ENCODE results near the gene ZNF462.

ZNF462 gene

GRCh38 chr9:106945727-106946660 is 83.0 kb downstream of the ZNF462 start:
- 95 to 100% methylated on average over 3 to 5 of the region's 5 CpGs for WGBS, 2 experiments (ENCODE audit: insufficient coverage in 2 of 2)
- peaks cover 74% of the 10 kb centered on the region for H3K36me3 ChIP-seq (ENCODE audit: control insufficient read depth, insufficient read depth, low read length)
- H3K4me1 ChIP-seq (ENCODE audit: control insufficient read depth, insufficient read depth, low read length, poor library complexity, severe bottlenecking): no peaks in the 10 kb centered on the region
- H3K27ac ChIP-seq (ENCODE audit: low read depth, low read length, severe bottlenecking): peak overlapping the region; percentile 42
- H3K9me3 ChIP-seq (ENCODE audit: control insufficient read depth, low read length): no peaks in the 10 kb centered on the region
- no peak overlapping the region for H3K4me3 ChIP-seq (ENCODE audit: extremely low read depth, insufficient read depth, low read length, poor library complexity, severe bottlenecking)

- Histone ChIP-seq H3K36me3 (ENCODE audit: control insufficient read depth, insufficient read depth, low read length) (peaks cover 73% of the 10 kb centered on the region), H3K4me1 (ENCODE audit: control insufficient read depth, insufficient read depth, low read length, poor library complexity, severe bottlenecking) (no peaks in the 10 kb centered on the region), H3K9me3 (ENCODE audit: control insufficient read depth, low read length) (no peaks in the 10 kb centered on the region), H3K27ac (ENCODE audit: low read depth, low read length, severe bottlenecking) (no peak overlapping the region), H3K4me3 (ENCODE audit: extremely low read depth, insufficient read depth, low read length, poor library complexity, severe bottlenecking) (no peak overlapping the region)
- WGBS, 2 experiments (ENCODE audit: insufficient coverage in 2 of 2): 97 to 98% methylated on average over 6 of the region's 8 CpGs
These were observed 84.3 kb downstream of the ZNF462 start for GRCh38 chr9:106947106-106947900.

GRCh38 chr9:106953174-106953573 is 90.2 kb downstream of the ZNF462 start:
- Histone ChIP-seq H3K4me1 (ENCODE audit: control insufficient read depth, insufficient read depth, low read length, poor library complexity, severe bottlenecking) (no peaks in the 10 kb centered on the region), H3K9me3 (ENCODE audit: control insufficient read depth, low read length) (no peaks in the 10 kb centered on the region), H3K27ac (ENCODE audit: low read depth, low read length, severe bottlenecking) (no peak overlapping the region), H3K36me3 (ENCODE audit: control insufficient read depth, insufficient read depth, low read length) (peaks cover 91% of the 10 kb centered on the region), H3K4me3 (ENCODE audit: extremely low read depth, insufficient read depth, low read length, poor library complexity, severe bottlenecking) (no peak overlapping the region)
- 96 to 100% methylated on average over 2 to 3 of the region's 3 CpGs for WGBS, 2 experiments (ENCODE audit: insufficient coverage in 2 of 2)

GRCh38 chr9:106954558-106954957 is 91.6 kb downstream of the ZNF462 start:
- no peak overlapping the region for H3K4me3 ChIP-seq (ENCODE audit: extremely low read depth, insufficient read depth, low read length, poor library complexity, severe bottlenecking)
- H3K36me3 ChIP-seq (ENCODE audit: control insufficient read depth, insufficient read depth, low read length): peaks cover 95% of the 10 kb centered on the region
- no peaks in the 10 kb centered on the region for H3K4me1 ChIP-seq (ENCODE audit: control insufficient read depth, insufficient read depth, low read length, poor library complexity, severe bottlenecking)
- WGBS, 2 experiments (ENCODE audit: insufficient coverage in 2 of 2): 88 to 100% methylated on average over 1 of the region's 1 CpG
- no peak overlapping the region for H3K27ac ChIP-seq (ENCODE audit: low read depth, low read length, severe bottlenecking)
- no peaks in the 10 kb centered on the region for H3K9me3 ChIP-seq (ENCODE audit: control insufficient read depth, low read length)

- H3K27ac ChIP-seq (ENCODE audit: low read depth, low read length, severe bottlenecking): no peak overlapping the region
- no peaks in the 10 kb centered on the region for H3K9me3 ChIP-seq (ENCODE audit: control insufficient read depth, low read length)
- no peak overlapping the region for H3K4me3 ChIP-seq (ENCODE audit: extremely low read depth, insufficient read depth, low read length, poor library complexity, severe bottlenecking)
- H3K36me3 ChIP-seq (ENCODE audit: control insufficient read depth, insufficient read depth, low read length): peaks cover 95% of the 10 kb centered on the region
- H3K4me1 ChIP-seq (ENCODE audit: control insufficient read depth, insufficient read depth, low read length, poor library complexity, severe bottlenecking): no peaks in the 10 kb centered on the region
- WGBS, 2 experiments (ENCODE audit: insufficient coverage in 2 of 2): 90 to 100% methylated on average over 1 to 2 of the region's 3 CpGs
These were observed 92.2 kb downstream of the ZNF462 start for GRCh38 chr9:106954974-106955850.

- H3K36me3 ChIP-seq (ENCODE audit: control insufficient read depth, insufficient read depth, low read length): peaks cover 96% of the 10 kb centered on the region
These were observed 94.0 kb downstream of the ZNF462 start for GRCh38 chr9:106956971-106957370.

GRCh38 chr9:106958955-106959657 is 96.1 kb downstream of the ZNF462 start:
- Histone ChIP-seq H3K4me1 (ENCODE audit: control insufficient read depth, insufficient read depth, low read length, poor library complexity, severe bottlenecking) (no peaks in the 10 kb centered on the region), H3K36me3 (ENCODE audit: control insufficient read depth, insufficient read depth, low read length) (peaks cover 95% of the 10 kb centered on the region), H3K27ac (ENCODE audit: low read depth, low read length, severe bottlenecking) (no peak overlapping the region), H3K4me3 (ENCODE audit: extremely low read depth, insufficient read depth, low read length, poor library complexity, severe bottlenecking) (no peak overlapping the region), H3K9me3 (ENCODE audit: control insufficient read depth, low read length) (no peaks in the 10 kb centered on the region)

More at GRCh38 chr9:106956971-106957370, 94.0 kb downstream of the ZNF462 start:
- H3K4me3 ChIP-seq (ENCODE audit: extremely low read depth, insufficient read depth, low read length, poor library complexity, severe bottlenecking): no peak overlapping the region
- no peaks in the 10 kb centered on the region for H3K9me3 ChIP-seq (ENCODE audit: control insufficient read depth, low read length)
- H3K4me1 ChIP-seq (ENCODE audit: control insufficient read depth, insufficient read depth, low read length, poor library complexity, severe bottlenecking): no peaks in the 10 kb centered on the region
- 98 to 100% methylated on average over 2 to 3 of the region's 5 CpGs for WGBS, 2 experiments (ENCODE audit: insufficient coverage in 2 of 2)
- H3K27ac ChIP-seq (ENCODE audit: low read depth, low read length, severe bottlenecking): no peak overlapping the region

- Histone ChIP-seq H3K9me3 (ENCODE audit: control insufficient read depth, low read length) (no peaks in the 10 kb centered on the region), H3K4me3 (ENCODE audit: extremely low read depth, insufficient read depth, low read length, poor library complexity, severe bottlenecking) (no peak overlapping the region), H3K27ac (ENCODE audit: low read depth, low read length, severe bottlenecking) (peak overlapping the region; percentile 4), H3K4me1 (ENCODE audit: control insufficient read depth, insufficient read depth, low read length, poor library complexity, severe bottlenecking) (no peaks in the 10 kb centered on the region), H3K36me3 (ENCODE audit: control insufficient read depth, insufficient read depth, low read length) (peaks cover 96% of the 10 kb centered on the region)
- WGBS, 2 experiments (ENCODE audit: insufficient coverage in 2 of 2): 85 to 88% methylated on average over 2 of the region's 5 CpGs
These were observed 97.3 kb downstream of the ZNF462 start for GRCh38 chr9:106960258-106960657.

GRCh38 chr9:106961623-106962022 is 98.7 kb downstream of the ZNF462 start:
- no peaks in the 10 kb centered on the region for H3K9me3 ChIP-seq (ENCODE audit: control insufficient read depth, low read length)
- 86 to 100% methylated on average over 2 of the region's 2 CpGs for WGBS, 2 experiments (ENCODE audit: insufficient coverage in 2 of 2)
- H3K27ac ChIP-seq (ENCODE audit: low read depth, low read length, severe bottlenecking): peak overlapping the region; percentile 95
- peaks cover 84% of the 10 kb centered on the region for H3K36me3 ChIP-seq (ENCODE audit: control insufficient read depth, insufficient read depth, low read length)
- no peak overlapping the region for H3K4me3 ChIP-seq (ENCODE audit: extremely low read depth, insufficient read depth, low read length, poor library complexity, severe bottlenecking)
- H3K4me1 ChIP-seq (ENCODE audit: control insufficient read depth, insufficient read depth, low read length, poor library complexity, severe bottlenecking): no peaks in the 10 kb centered on the region

- WGBS, 2 experiments (ENCODE audit: insufficient coverage in 2 of 2): 85 to 100% methylated on average over 1 of the region's 2 CpGs
- no peaks in the 10 kb centered on the region for H3K4me1 ChIP-seq (ENCODE audit: control insufficient read depth, insufficient read depth, low read length, poor library complexity, severe bottlenecking)
- no peak overlapping the region for H3K4me3 ChIP-seq (ENCODE audit: extremely low read depth, insufficient read depth, low read length, poor library complexity, severe bottlenecking)
- no peaks in the 10 kb centered on the region for H3K9me3 ChIP-seq (ENCODE audit: control insufficient read depth, low read length)
- H3K27ac ChIP-seq (ENCODE audit: low read depth, low read length, severe bottlenecking): peak overlapping the region; percentile 95
- H3K36me3 ChIP-seq (ENCODE audit: control insufficient read depth, insufficient read depth, low read length): peaks cover 79% of the 10 kb centered on the region
These were observed 99.2 kb downstream of the ZNF462 start for GRCh38 chr9:106962122-106962521.
